Measurements from ENCODE around the gene FGFRL1. TPM values are rescaled to one million over a fixed set of nuclear protein-coding genes. Genes with fewer than 3 reads are reported as not detected.

FGFRL1 gene
- total RNA-seq, 1 experiment from 2014 or later: 59.5 TPM

- TF ChIP-seq CTCF (conservative IDR thresholded peaks at IDR 0.05): no peak
- TF ChIP-seq EZH2 (IDR thresholded peaks at IDR 0.05; ENCODE audit: low read depth): no peak
- Histone ChIP-seq H3K27ac (no peak overlapping the region), H3K36me3 (ENCODE audit: low read depth) (no peaks in the 10 kb centered on the region), H3K4me1 (replicated peaks; ENCODE audit: insufficient read depth) (peaks cover 25% of the 10 kb centered on the region), H3K9me2 (ENCODE audit: insufficient read depth) (no peaks in the 10 kb centered on the region), H4K20me1 (ENCODE audit: insufficient read depth) (no peaks in the 10 kb centered on the region), H3K4me3 (no peak overlapping the region), H3F3A (ENCODE audit: insufficient read depth, low read depth) (peaks cover 11% of the 10 kb centered on the region; the same call in 1 of the 2 replicates), H3K9me3 (ENCODE audit: insufficient read depth, low read depth) (no peaks in the 10 kb centered on the region), H2AFZ (no peak overlapping the region), H3K27me3 (ENCODE audit: insufficient read depth, low read depth) (peaks cover 33% of the 10 kb centered on the region), H3K79me2 (ENCODE audit: low read depth) (no peaks in the 10 kb centered on the region), H3K4me2 (no peak overlapping the region)
- ChIA-PET POLR2A (ENCODE audit: unreplicated experiment) (interaction anchor here (0.6 kb wide), 1 partner anchor 9 kb away, joined by 6 read pairs; no protein-coding TSS in a partner anchor), CTCF (no interaction called here)
- intact Hi-C loops (cut with micrococcal nuclease; ENCODE audit: unreplicated experiment): loop anchor here (10.0 kb wide), 1 partner anchor 287 kb away; no protein-coding TSS in a partner anchor
- BruUV-seq (replicated peaks): no TSS peak
- no peak for DNase-seq
These were observed 35.9 kb downstream of the FGFRL1 start for GRCh38 chr4:1047106-1047975.

- Histone ChIP-seq H3K9me2 (ENCODE audit: insufficient read depth) (no peaks in the 10 kb centered on the region), H3K27me3 (ENCODE audit: insufficient read depth, low read depth) (peaks cover 41% of the 10 kb centered on the region), H3K79me2 (ENCODE audit: low read depth) (no peaks in the 10 kb centered on the region), H3F3A (ENCODE audit: insufficient read depth, low read depth) (peaks cover 10% of the 10 kb centered on the region; the same call in 1 of the 2 replicates), H3K4me2 (no peak overlapping the region), H4K20me1 (ENCODE audit: insufficient read depth) (no peaks in the 10 kb centered on the region), H3K4me3 (no peak overlapping the region), H2AFZ (no peak overlapping the region), H3K4me1 (replicated peaks; ENCODE audit: insufficient read depth) (peaks cover 21% of the 10 kb centered on the region), H3K27ac (no peak overlapping the region), H3K36me3 (ENCODE audit: low read depth) (no peaks in the 10 kb centered on the region), H3K9me3 (ENCODE audit: insufficient read depth, low read depth) (no peaks in the 10 kb centered on the region)
- CTCF ChIA-PET: no interaction called here
- TF ChIP-seq CTCF (conservative IDR thresholded peaks at IDR 0.05) (no peak), EZH2 (IDR thresholded peaks at IDR 0.05; ENCODE audit: low read depth) (no peak)
- DNase-seq: no peak
- intact Hi-C loops (cut with micrococcal nuclease; ENCODE audit: unreplicated experiment): loop anchor here (10.0 kb wide), 1 partner anchor 287 kb away; no protein-coding TSS in a partner anchor
- POLR2A ChIA-PET (ENCODE audit: unreplicated experiment): no interaction called here
- BruUV-seq (replicated peaks): no TSS peak
These were observed 36.7 kb downstream of the FGFRL1 start for GRCh38 chr4:1047976-1048772.

GRCh38 chr4:1048773-1049590 lies 37.6 kb downstream of the FGFRL1 start:
- H2AFZ ChIP-seq: no peak overlapping the region

More at GRCh38 chr4:1048773-1049590, 37.6 kb downstream of the FGFRL1 start:
- DNase-seq: no peak
- Histone ChIP-seq H3K27me3 (ENCODE audit: insufficient read depth, low read depth) (peaks cover 49% of the 10 kb centered on the region), H3K36me3 (ENCODE audit: low read depth) (no peaks in the 10 kb centered on the region), H3K4me2 (no peak overlapping the region), H3K9me2 (ENCODE audit: insufficient read depth) (no peaks in the 10 kb centered on the region), H3K4me3 (no peak overlapping the region), H3K27ac (no peak overlapping the region), H3K79me2 (ENCODE audit: low read depth) (no peaks in the 10 kb centered on the region), H3K9me3 (ENCODE audit: insufficient read depth, low read depth) (no peaks in the 10 kb centered on the region), H3F3A (ENCODE audit: insufficient read depth, low read depth) (peaks cover 6% of the 10 kb centered on the region; the same call in 1 of the 2 replicates), H3K4me1 (replicated peaks; ENCODE audit: insufficient read depth) (peaks cover 18% of the 10 kb centered on the region), H4K20me1 (ENCODE audit: insufficient read depth) (no peaks in the 10 kb centered on the region)
- TF ChIP-seq CTCF (conservative IDR thresholded peaks at IDR 0.05) (no peak), EZH2 (IDR thresholded peaks at IDR 0.05; ENCODE audit: low read depth) (no peak)
- no TSS peak for BruUV-seq (replicated peaks)
- intact Hi-C loops (cut with micrococcal nuclease; ENCODE audit: unreplicated experiment): loop anchor here (10.0 kb wide), 1 partner anchor 286 kb away; no protein-coding TSS in a partner anchor
- ChIA-PET CTCF (no interaction called here), POLR2A (ENCODE audit: unreplicated experiment) (no interaction called here)
